MM.1S (cell line): ENCODE data around the gene TLCD5.

Experiments
- DNase-seq: peaks from one replicate; pipeline ENCODE4 v3.0.0-alpha.2; 2015
- H2AFZ ChIP-seq: fragments of 300-600 bp; sonication (generic); 2 replicates; pipeline ENCODE4 v1.6.0; 2016; ENCODE audit warnings: antibody characterized with exemption, low read length
- H3F3A ChIP-seq: fragments of 300-600 bp; sonication (generic); 2 replicates; pipeline ENCODE4 v1.6.1; 2016; ENCODE audit warnings: mild to moderate bottlenecking, antibody characterized with exemption, low read length, moderate library complexity, mixed read lengths; ENCODE audit not compliant: insufficient read depth
- H3K27ac ChIP-seq: fragments of 300-600 bp; sonication (generic); 2 replicates; pipeline ENCODE4 v1.5.1; 2016; ENCODE audit warnings: mild to moderate bottlenecking, low read length
- H3K27me3 ChIP-seq: fragments of 300-600 bp; sonication (generic); replicated peaks from 2 replicates; pipeline ENCODE4 v1.6.0; 2016; ENCODE audit warnings: low read length; ENCODE audit not compliant: insufficient read depth
- H3K36me3 ChIP-seq: fragments of 300-600 bp; sonication (generic); replicated peaks from 2 replicates; pipeline ENCODE4 v1.6.1; 2016; ENCODE audit warnings: mild to moderate bottlenecking, low read length, mixed read lengths; ENCODE audit not compliant: insufficient read depth
- H3K4me1 ChIP-seq: fragments of 300-600 bp; sonication (generic); 2 replicates; pipeline ENCODE4 v1.6.1; 2016; ENCODE audit warnings: low read length, mixed read lengths
- H3K4me2 ChIP-seq: fragments of 300-600 bp; sonication (generic); 2 replicates; pipeline ENCODE4 v1.6.0; 2016; ENCODE audit warnings: low read depth, low read length
- H3K4me3 ChIP-seq: fragments of 300-600 bp; sonication (generic); 2 replicates; pipeline ENCODE4 v1.5.1; 2016; ENCODE audit warnings: low read length, mixed read lengths
- H3K79me2 ChIP-seq: fragments of 300-600 bp; sonication (generic); 2 replicates; pipeline ENCODE4 v1.6.1; 2016; ENCODE audit warnings: mixed run types, low read length, mixed read lengths
- H3K9ac ChIP-seq: fragments of 300-600 bp; sonication (generic); 2 replicates; pipeline ENCODE4 v1.6.1; 2016; ENCODE audit warnings: low read length, mixed read lengths
- H3K9me2 ChIP-seq: fragments of 300-600 bp; sonication (generic); replicated peaks from 2 replicates; pipeline ENCODE4 v1.6.1; 2016; ENCODE audit warnings: mild to moderate bottlenecking, low read length, mixed read lengths; ENCODE audit not compliant: insufficient read depth
- H3K9me3 ChIP-seq: fragments of 300-600 bp; sonication (generic); replicated peaks from 2 replicates; pipeline ENCODE4 v1.6.1; 2016; ENCODE audit warnings: mild to moderate bottlenecking, low read length, mixed read lengths; ENCODE audit not compliant: insufficient read depth
- H4K20me1 ChIP-seq: fragments of 300-600 bp; sonication (generic); 2 replicates; pipeline ENCODE4 v1.6.1; 2016; ENCODE audit warnings: mild to moderate bottlenecking, low read length, moderate library complexity, mixed read lengths; ENCODE audit not compliant: insufficient read depth
- CTCF ChIP-seq: fragments of 300-600 bp; sonication (generic); IDR thresholded peaks from 2 replicates; pipeline ENCODE4 v1.5.1; 2016; ENCODE audit warnings: antibody characterized with exemption, low read length, mixed read lengths
- EZH2 ChIP-seq: fragments of 300-600 bp; sonication (generic); optimal IDR thresholded peaks from 2 replicates; pipeline ENCODE3; 2017; ENCODE audit warnings: low read depth, mild to moderate bottlenecking, antibody characterized with exemption, low read length, mixed read lengths
- EZH2phosphoT487 ChIP-seq: fragments of 300-600 bp; sonication (generic); IDR thresholded peaks from 2 replicates; pipeline ENCODE4 v1.6.1; 2018; ENCODE audit warnings: antibody characterized with exemption, low read length

The TLCD5 gene

GRCh38 chr11:120357620-120358019 lies 32.5 kb downstream of the TLCD5 start:
- Histone ChIP-seq H3K9me3 (no peaks in the 10 kb centered on the region), H3K36me3 (no peaks in the 10 kb centered on the region), H3F3A (no peaks in the 10 kb centered on the region), H3K79me2 (peaks cover 100% of the 10 kb centered on the region), H3K27me3 (no peaks in the 10 kb centered on the region), H3K4me2 (no peak overlapping the region), H4K20me1 (peaks cover 34% of the 10 kb centered on the region), H3K27ac (no peak overlapping the region), H2AFZ (no peak overlapping the region), H3K9me2 (no peaks in the 10 kb centered on the region), H3K4me1 (no peaks in the 10 kb centered on the region), H3K9ac (no peak overlapping the region), H3K4me3 (no peak overlapping the region)
- DNase-seq = no peak
- no peak for TF ChIP-seq EZH2
- TF ChIP-seq EZH2phosphoT487 = no peak
- no peak for TF ChIP-seq CTCF

- Histone ChIP-seq H3K79me2 (peaks cover 99% of the 10 kb centered on the region), H3K4me3 (no peak overlapping the region), H4K20me1 (peaks cover 27% of the 10 kb centered on the region), H3K36me3 (no peaks in the 10 kb centered on the region), H3K9me2 (no peaks in the 10 kb centered on the region), H3F3A (no peaks in the 10 kb centered on the region), H3K4me1 (no peaks in the 10 kb centered on the region), H3K27me3 (no peaks in the 10 kb centered on the region), H3K9ac (no peak overlapping the region), H3K4me2 (no peak overlapping the region), H3K9me3 (no peaks in the 10 kb centered on the region), H3K27ac (no peak overlapping the region), H2AFZ (no peak overlapping the region)
- no peak for DNase-seq
- TF ChIP-seq EZH2phosphoT487 (no peak), EZH2 (no peak), CTCF (no peak)
These were observed 33.6 kb downstream of the TLCD5 start for GRCh38 chr11:120358729-120359128.

- no peaks in the 10 kb centered on the region for H3K4me1 ChIP-seq
- no peaks in the 10 kb centered on the region for H3K9me2 ChIP-seq
- H2AFZ ChIP-seq = no peak overlapping the region
- peaks cover 96% of the 10 kb centered on the region for H3K79me2 ChIP-seq
- H3K27me3 ChIP-seq = no peaks in the 10 kb centered on the region
- H4K20me1 ChIP-seq = peaks cover 18% of the 10 kb centered on the region
- no peaks in the 10 kb centered on the region for H3K9me3 ChIP-seq
- H3K36me3 ChIP-seq = no peaks in the 10 kb centered on the region
- H3F3A ChIP-seq = no peaks in the 10 kb centered on the region
- no peak for DNase-seq
- no peak overlapping the region for H3K4me2 ChIP-seq
- no peak overlapping the region for H3K9ac ChIP-seq
- no peak overlapping the region for H3K4me3 ChIP-seq
- TF ChIP-seq EZH2phosphoT487 = no peak
- no peak for TF ChIP-seq CTCF
- TF ChIP-seq EZH2 = no peak
- H3K27ac ChIP-seq = no peak overlapping the region
These were observed 38.3 kb downstream of the TLCD5 start for GRCh38 chr11:120363436-120363835.
